ENCODE results near the gene JAG2.

DNA sequence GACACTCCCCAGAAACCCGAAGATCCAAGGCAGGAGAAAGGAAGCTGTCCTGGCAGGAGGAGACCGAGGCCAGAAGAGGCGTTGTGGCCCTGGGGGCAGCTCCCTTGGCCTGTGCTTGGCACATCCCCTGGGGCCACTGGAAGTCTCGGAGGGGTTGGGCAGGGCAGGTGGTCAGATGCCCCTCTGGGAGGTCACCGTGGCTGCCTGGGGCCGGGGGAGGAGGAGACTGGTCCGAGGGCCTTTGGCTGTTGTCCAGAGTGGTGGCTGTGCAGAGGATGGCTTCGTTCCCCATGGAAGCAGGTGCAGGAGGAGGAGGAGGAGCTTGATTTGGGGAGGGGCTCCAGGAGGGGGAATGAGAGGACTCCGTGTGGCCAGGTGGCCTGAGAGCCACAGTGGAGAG is 15.9 kb upstream of the JAG2 start:
- TF ChIP-seq, protein P1, sequence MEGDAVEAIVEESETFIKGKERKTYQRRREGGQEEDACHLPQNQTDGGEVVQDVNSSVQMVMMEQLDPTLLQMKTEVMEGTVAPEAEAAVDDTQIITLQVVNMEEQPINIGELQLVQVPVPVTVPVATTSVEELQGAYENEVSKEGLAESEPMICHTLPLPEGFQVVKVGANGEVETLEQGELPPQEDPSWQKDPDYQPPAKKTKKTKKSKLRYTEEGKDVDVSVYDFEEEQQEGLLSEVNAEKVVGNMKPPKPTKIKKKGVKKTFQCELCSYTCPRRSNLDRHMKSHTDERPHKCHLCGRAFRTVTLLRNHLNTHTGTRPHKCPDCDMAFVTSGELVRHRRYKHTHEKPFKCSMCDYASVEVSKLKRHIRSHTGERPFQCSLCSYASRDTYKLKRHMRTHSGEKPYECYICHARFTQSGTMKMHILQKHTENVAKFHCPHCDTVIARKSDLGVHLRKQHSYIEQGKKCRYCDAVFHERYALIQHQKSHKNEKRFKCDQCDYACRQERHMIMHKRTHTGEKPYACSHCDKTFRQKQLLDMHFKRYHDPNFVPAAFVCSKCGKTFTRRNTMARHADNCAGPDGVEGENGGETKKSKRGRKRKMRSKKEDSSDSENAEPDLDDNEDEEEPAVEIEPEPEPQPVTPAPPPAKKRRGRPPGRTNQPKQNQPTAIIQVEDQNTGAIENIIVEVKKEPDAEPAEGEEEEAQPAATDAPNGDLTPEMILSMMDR (IDR thresholded peaks at IDR 0.05) = no peak
- TF ChIP-seq POLR2A (IDR thresholded peaks at IDR 0.05) = no peak
